B cell (primary cell): Measurements from ENCODE around the gene COL25A1.

Experiments used
- CTCF ChIP-seq: fragments of 200-600 bp; IDR thresholded peaks from one replicate; pipeline ENCODE4 v1.8.0; 2022; ENCODE audit warnings: antibody characterized with exemption, mild to moderate bottlenecking
- EZH2 ChIP-seq: IDR thresholded peaks from 2 replicates; pipeline ENCODE4 v1.6.1; 2012; ENCODE audit warnings: borderline replicate concordance, low read depth, mild to moderate bottlenecking, moderate library complexity, low read length; ENCODE audit not compliant: insufficient read depth, poor library complexity, severe bottlenecking

GRCh38 chr4:109319156-109319555 is 16.7 kb upstream of the COL25A1 start:
- TF ChIP-seq CTCF (no peak), EZH2 (no peak)
